GM23248 (cell line): ENCODE measurements around the gene ABCF1.

ENCODE experiments used
- EZH2 ChIP-seq: fragments of 200-600 bp; sonication (generic); IDR thresholded peaks from 2 replicates; pipeline ENCODE4 v1.6.1; 2018; ENCODE audit warnings: antibody characterized with exemption, mild to moderate bottlenecking; ENCODE audit not compliant: insufficient read depth, poor library complexity, severe bottlenecking
- EZH2phosphoT487 ChIP-seq: fragments of 200-600 bp; sonication (generic); IDR thresholded peaks from 2 replicates; pipeline ENCODE4 v1.6.1; 2018; ENCODE audit warnings: antibody characterized with exemption, moderate library complexity, mild to moderate bottlenecking, low read depth; ENCODE audit not compliant: insufficient read depth

DNA sequence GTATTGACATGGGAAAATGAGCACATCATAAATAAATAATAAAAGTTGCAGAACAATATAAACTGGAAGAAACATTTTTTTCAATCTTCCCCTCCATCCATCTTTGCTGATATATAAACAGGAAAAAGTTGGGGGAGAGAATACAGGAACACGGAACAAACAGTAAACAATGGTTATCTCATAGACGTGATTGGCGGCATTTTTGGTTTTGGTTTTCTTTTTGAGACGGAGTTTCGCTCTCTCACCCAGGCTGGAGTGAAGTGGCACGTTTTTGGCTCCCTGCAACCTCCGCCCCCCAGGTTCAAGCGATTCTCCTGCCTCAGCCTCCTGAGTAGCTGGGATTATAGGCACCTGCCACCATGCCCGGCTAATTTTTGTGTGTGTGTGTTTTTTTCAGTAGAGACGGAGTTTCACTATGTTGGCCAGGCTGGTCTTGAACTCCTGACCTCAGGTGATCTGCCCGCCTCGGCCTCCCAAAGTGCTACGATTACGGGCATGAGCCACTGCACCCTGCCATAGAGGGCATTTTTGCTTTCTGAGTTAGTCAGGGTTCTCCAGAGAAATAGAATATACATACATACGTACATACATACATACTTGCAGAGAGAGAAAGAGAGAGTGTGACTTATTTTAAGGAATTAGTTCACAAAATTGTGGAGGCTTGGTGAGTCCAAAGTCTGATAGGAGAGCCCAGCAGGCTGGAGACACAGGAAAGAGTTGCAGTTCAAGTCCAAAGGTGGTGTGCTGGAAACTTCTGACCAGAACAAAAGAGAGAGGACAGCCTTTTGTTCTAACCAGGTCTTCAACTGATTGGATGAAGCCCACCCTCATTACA is 37.6 kb upstream of the ABCF1 start:
- TF ChIP-seq EZH2, result no peak
- no peak for TF ChIP-seq EZH2phosphoT487
